GM18505 (cell line): ENCODE measurements around the gene WNT2.

Source experiments
- ATAC-seq: cut with Tn5 transposase; IDR thresholded peaks from one replicate; pipeline ENCODE4 v1.9.1; 2021; ENCODE audit not compliant: unreplicated experiment
- POLR2A ChIP-seq: IDR thresholded peaks from 4 replicates; pipeline ENCODE4 v1.6.1; 2011; ENCODE audit warnings: borderline replicate concordance; ENCODE audit not compliant: insufficient read depth, insufficient read length; ENCODE audit errors: extremely low read depth

The WNT2 gene

DNA sequence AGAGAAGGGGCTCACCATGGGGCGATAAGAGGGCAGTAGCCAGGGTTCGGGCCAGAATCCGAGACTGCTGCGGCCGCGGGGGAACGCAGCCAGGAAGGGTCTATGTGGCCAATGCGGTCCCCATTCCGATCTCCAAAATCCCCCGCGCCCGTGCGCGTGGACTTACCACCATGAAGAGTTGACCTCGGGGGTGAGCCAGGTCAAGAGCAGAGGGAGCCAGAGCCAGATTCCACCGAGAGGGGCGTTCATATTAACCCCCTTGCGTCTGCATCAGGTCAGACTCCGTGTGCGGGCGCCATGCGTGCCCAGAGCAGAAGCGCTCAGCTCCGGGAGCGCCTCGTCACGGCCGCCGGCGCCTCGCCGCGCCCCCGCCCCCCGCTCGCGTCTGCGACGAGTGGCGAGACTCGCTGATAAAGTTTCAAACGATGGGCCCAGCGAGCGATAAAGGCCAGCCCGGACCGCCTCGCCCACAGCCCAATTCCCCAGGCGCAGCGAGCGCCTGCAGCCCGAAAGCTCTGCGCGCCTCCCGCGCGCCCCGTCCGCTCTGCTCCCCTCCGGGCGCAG is at the start of gene WNT2:
Gene WNT2, minus strand, starts transcription at position 318 of the 564 bp plus-strand sequence. Its CDS starts 69 bp downstream, at position 249.
- no peak for ATAC-seq

DNA sequence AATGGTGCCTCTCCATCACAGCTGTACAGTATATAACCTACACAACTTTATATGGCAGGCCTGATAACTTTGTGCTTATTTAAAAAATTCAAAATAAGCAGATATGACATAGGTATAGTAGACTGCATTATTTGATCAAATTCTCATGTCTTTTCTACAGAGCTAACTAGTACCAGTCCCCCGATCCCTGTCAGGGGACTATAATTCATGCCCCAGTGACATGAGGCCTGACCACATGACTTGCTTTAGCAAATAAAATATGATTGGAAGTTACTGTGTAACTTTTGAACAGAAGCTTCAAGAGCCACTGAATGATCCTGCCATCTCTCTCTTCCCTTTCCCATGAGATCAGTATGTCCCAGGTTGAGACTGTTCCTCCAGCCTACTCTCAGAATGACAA is 49.2 kb upstream of the WNT2 start:
- TF ChIP-seq POLR2A, result no peak
- no peak for ATAC-seq

More for the DNA sequence above, at the start of gene WNT2:
- TF ChIP-seq POLR2A, result no peak

DNA sequence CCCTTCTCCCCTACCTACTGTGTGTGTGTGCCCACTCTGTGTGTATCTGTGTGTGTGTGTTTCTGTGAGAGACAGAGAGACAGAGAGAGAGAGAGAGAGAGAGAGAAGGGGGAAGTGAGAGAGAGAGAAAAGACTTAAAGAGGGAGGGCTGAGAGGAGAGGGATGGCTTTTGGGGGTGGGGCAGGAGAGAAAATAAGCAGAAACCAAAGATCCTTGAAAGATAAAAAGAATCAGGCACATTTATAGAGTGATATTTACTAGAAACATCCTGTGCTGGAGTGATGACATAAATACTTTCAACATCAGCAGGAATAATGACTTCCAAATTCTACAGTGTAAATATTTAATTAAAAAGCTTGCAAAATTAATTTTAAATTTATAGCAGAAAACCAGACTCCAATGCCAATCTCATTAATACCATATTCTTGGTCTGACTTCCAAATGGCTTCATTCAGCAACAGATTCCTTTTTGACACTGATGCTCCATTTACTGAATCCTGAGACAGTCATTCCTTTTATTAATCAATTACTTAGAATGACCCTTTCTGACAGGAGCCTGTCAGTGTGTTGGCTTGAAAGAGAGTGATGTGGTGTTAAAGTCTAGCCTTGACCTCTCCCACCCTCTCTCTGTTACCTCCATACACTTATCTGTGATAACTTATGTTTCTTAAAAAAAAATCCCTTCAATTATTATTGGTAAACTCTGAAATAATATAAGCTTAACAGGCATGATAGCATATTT is 41.7 kb upstream of the WNT2 start:
- ATAC-seq, result no peak

DNA sequence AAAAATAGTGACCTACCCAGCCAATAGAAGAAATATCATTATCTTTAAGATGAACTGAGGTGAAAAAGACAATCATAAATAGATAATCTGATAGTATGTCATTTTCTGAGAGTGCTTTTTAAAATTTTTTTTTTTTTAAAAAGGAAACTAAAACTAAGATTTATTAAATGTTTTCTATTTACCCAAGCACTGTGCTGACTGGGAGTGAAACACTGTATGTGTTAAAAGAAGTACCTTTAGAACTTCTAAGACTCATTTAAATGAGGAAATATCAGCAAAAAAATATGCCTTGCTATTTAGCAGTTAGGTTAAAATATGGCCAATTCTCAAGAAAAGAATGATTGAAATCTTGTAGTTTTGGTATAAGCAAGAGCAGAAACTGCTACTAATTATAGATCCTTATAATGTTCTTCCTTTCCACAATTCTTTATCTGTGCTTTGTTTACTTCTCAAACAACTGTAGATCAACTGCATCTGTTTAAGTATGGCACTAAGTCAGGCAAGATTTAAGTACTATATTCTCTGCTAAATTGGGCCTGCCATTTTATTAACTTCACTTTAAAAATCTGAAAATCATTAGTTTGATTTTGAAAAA is 39.5 kb upstream of the WNT2 start:
- no peak for TF ChIP-seq POLR2A
- ATAC-seq, result no peak

More for the DNA sequence above, 41.7 kb upstream of the WNT2 start:
- no peak for TF ChIP-seq POLR2A

DNA sequence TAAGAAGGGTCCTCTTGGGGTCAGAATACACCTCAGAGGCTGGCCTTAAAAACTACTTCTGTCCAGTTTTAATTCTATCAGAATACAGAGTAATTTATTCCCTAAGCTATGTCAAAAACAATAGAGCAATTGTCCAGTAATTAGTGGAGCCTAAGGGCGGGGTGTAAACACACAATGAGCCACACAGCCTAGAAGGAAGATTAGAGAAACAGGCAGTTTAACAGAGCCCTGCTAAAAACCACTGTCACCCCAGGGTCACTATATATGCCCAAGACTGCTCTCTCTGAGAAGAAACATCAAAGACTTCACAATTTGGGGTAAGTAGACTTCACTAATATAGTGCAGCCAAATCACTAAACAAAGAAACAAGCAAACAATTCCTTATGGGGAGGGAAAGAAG is 27.2 kb upstream of the WNT2 start:
- TF ChIP-seq POLR2A, result no peak
- ATAC-seq, result no peak

DNA sequence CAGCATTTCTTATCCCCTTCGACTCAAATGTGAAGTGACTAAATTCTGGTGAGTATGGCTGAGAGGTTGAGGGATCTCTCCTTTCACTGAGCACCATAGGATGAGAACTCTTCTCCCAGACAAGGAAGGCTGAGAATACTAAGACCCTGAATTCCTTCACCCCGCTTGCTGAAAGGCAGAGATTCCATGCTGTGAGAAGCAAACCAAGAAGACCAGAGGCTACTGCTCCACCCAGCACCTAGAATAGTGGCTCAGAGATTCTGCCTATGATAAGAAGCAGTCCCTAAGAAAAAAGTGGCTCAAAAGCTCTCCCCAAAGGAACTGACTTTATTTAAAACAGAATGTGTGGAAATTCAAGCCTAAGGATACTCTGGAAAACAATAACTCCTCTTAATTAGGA is 26.7 kb upstream of the WNT2 start:
- ATAC-seq, result no peak
- TF ChIP-seq POLR2A, result no peak

DNA sequence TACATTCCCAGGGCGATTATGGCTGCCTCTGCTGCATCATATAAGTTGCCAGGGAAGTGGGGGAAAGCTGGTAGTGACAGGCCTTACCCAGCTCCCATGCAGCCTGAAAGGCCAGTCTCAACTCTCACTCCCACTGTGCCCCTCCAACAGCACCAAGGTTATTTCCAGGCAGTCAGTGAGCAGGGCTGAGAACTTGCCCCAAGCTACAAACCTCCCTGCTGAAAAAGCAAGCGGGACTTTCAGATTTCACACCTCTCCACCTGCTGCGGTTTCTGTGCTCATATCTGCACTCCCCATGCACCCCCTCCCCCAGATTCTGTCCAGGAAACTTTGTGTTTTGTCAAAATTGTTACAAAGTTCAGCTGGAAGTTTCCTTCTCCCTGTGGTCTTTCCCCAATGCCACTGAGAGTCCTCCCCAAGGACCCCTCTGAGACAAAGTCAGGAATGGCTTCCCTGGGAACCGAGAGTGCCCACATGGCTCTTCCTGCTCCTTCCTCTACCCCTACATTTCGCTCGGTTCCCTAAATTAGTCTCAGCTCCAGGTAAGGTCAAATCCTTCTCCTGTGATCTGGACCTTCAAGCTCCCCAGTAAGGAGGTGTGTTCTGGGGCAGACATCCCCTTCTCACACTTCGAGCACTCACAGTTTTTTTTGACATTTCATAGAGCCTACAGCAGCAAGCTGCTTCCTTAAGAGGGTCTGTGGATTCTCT is 25.3 kb upstream of the WNT2 start:
- peak; percentile 85 for ATAC-seq
- TF ChIP-seq POLR2A, result no peak

DNA sequence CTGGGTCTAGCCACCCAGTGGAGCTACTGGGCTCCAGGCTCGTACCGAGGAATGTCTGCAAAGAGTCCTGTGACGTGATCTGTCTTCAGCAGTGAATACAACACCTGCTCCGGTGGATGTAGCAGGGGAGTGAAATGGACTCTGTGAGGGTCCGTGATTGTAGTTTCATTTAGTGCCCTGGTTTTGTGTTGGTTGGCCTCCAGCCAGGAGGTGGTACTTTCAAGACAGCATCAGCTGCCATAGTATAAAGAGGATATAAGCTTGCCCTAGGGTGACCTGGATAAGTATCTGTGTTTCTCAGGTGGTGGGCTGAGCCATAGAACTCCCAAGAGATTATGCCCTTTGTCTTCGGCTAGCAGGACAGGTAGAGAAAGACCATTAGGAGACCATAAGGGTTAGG is 24.6 kb upstream of the WNT2 start:
- peak; percentile 18 for ATAC-seq

DNA sequence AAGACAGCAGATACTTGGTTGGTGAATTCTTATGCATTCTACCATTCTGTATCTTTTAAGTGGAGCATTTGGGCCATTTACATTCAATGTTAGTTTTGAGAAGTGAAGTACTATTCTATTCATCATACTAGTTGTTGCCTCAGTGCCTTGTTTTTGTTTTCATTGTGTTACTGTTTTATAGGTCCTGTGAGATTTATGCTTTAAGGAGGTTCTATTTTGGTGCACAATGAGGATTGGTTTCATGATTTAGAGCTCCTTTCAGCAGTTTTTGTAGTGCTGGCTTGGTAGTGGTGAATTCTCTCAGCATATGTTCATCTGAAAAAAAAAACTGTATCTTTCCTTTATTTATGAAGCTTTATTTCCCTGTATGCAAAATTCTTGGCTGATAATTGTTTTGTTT is 23.3 kb upstream of the WNT2 start:
- ATAC-seq, result no peak
- no peak for TF ChIP-seq POLR2A

More for the DNA sequence above, 24.6 kb upstream of the WNT2 start:
- no peak for TF ChIP-seq POLR2A

DNA sequence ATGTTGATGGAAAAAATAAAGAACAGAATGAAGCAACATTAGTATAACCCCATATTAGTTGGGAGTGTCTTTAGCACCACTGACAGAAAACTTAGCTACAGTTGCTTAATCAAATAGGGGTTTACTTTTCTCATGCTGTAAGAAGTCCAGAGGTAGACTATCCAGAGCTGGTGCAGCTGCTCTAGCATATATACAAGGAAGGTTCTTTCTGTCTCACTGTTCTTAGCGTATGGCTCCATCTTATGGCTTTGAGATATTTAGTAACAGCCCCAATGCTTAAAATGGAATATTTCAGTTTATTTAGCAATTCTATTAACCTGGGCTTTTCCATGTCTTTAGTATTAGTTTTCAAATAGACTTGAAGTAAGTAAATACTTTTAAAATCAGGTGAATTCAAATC is 15.2 kb upstream of the WNT2 start:
- TF ChIP-seq POLR2A, result no peak

DNA sequence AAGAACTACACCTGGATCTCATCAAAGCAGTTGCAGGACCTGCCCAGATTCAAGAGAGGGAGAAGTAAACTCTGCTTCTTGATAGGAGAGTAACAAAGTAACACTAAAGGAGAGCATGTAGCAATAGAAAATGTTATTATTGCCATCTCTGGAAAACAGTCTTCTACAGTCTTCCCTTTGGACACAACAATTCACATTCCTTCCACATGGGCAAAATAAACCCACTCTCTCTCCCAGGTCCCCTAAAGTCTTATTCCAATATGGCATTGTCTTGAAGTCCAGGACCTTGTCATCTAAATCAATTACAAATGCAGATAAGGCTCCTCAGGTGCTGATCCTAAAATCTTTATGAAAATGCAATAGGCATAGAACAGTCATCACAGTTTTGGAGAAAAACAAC is 10.3 kb upstream of the WNT2 start:
- no peak for ATAC-seq
- TF ChIP-seq POLR2A, result no peak

More for the DNA sequence above, 15.2 kb upstream of the WNT2 start:
- no peak for ATAC-seq

DNA sequence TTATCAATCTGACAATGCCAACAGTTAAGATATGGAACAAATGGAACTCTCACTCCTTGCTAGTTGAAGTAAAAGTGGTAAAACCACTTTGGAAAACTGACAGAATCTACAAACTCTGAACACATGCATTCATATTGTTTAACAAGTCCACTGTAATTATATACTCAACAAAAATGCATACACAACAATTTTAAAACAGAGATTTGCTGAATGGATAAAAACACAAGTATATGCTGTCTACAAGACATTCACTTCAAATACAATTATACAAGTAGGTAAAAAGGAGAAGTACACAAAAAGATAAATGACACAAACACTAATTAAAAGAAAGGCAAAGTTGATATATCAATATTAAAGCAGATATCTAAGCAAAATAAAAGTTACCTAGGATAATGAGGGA is 9.2 kb upstream of the WNT2 start:
- TF ChIP-seq POLR2A, result no peak
- no peak for ATAC-seq

DNA sequence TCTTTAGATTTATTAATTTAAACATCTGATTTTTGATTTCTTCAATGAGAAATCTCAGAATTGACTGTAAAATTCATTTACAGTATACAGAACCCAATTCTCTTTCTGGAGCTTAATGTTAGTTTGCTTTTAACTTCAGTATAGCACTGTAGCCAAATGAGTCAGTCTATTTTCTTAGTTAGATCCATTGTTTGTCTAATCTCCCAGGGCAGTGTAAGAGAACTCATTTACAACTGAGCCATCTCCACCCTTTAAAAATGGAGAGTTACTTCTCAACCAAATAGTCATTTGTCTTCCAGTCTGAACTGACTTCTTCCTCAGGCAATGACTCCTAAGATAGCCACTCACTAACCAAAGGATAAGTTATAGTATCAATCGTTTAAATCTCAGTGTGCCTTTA is 3.0 kb upstream of the WNT2 start:
- ATAC-seq, result no peak
- no peak for TF ChIP-seq POLR2A
